Common myeloid progenitor, CD34-positive (primary cell): Measurements from ENCODE around the gene PRPF18.

Experiments
- CTCF ChIA-PET: fragments of 350-600 bp; sonication (Branson Sonifier 250); formaldehyde crosslinking; loops from one replicate; lab custom pipeline; 2021; ENCODE audit warnings: antibody characterized with exemption; lab: Charles Lee
- POLR2A ChIA-PET: fragments of 350-600 bp; sonication (Branson Sonifier 250); formaldehyde crosslinking; loops from one replicate; lab custom pipeline; 2021; ENCODE audit warnings: antibody characterized with exemption; lab: Charles Lee
- DNase-seq, 3 donors: peaks; one replicate each; pipeline versions ENCODE4 v3.0.0 to v3.0.0-alpha.2; 2013
- H3K27ac ChIP-seq, 2 experiments: 1 replicate in 1 of 2; 2 replicates in 1 of 2; pipeline ENCODE4 v1.7.0; 2013; ENCODE audit warnings: inconsistent platforms in 2 of 2, low read length in 2 of 2, mild to moderate bottlenecking in 2 of 2, low read depth in 1 of 2, moderate library complexity in 1 of 2; ENCODE audit not compliant: severe bottlenecking in 2 of 2, insufficient read depth in 1 of 2, poor library complexity in 1 of 2
- H3K27me3 ChIP-seq, 5 experiments: replicated peaks in 2 of 5; 1 replicate in 3 of 5; 2 replicates in 2 of 5; pipeline versions ENCODE4 v1.6.1 to v1.7.0; 2013; ENCODE audit warnings: low read length in 4 of 5, mild to moderate bottlenecking in 2 of 5, moderate library complexity in 2 of 5, inconsistent platforms in 1 of 5; ENCODE audit not compliant: insufficient read depth in 5 of 5, control insufficient read depth in 4 of 5
- H3K36me3 ChIP-seq, 4 experiments: 1 replicate in 2 of 4; 2 replicates in 2 of 4; pipeline versions ENCODE4 v1.6.1 to v1.7.0; 2013; ENCODE audit warnings: low read length in 3 of 4, control low read depth in 1 of 4, mild to moderate bottlenecking in 1 of 4; ENCODE audit not compliant: control insufficient read depth in 4 of 4, insufficient read depth in 4 of 4
- H3K4me1 ChIP-seq, 4 experiments: 1 replicate in 3 of 4; 2 replicates in 1 of 4; pipeline versions ENCODE4 v1.6.1 to v1.7.1; 2013; ENCODE audit warnings: low read length in 3 of 4, mild to moderate bottlenecking in 3 of 4, control low read depth in 1 of 4, inconsistent platforms in 1 of 4, moderate library complexity in 1 of 4; ENCODE audit not compliant: control insufficient read depth in 4 of 4, insufficient read depth in 4 of 4; ENCODE audit errors: control extremely low read depth in 1 of 4
- H3K4me3 ChIP-seq, 7 experiments: 1 replicate in 4 of 7; 2 replicates in 3 of 7; pipeline versions ENCODE4 v1.5.1 to v1.7.0; 2013; ENCODE audit warnings: mild to moderate bottlenecking in 7 of 7, low read length in 6 of 7, moderate library complexity in 6 of 7, inconsistent platforms in 2 of 7, low read depth in 2 of 7, control low read depth in 1 of 7; ENCODE audit not compliant: insufficient read depth in 4 of 7, control insufficient read depth in 1 of 7; ENCODE audit errors: extremely low read depth in 1 of 7
- H3K9me3 ChIP-seq, 5 experiments: 1 replicate in 4 of 5; 2 replicates in 1 of 5; pipeline versions ENCODE4 v1.6.1 to v1.7.1; 2013; ENCODE audit warnings: low read length in 4 of 5, mild to moderate bottlenecking in 2 of 5, inconsistent platforms in 1 of 5, low read depth in 1 of 5, moderate library complexity in 1 of 5; ENCODE audit not compliant: control insufficient read depth in 4 of 5, insufficient read depth in 2 of 5; ENCODE audit errors: control extremely low read depth in 1 of 5
- WGBS: methylation state at CpG from one replicate; pipeline ENCODE4 v1.1.5; 2013; ENCODE audit not compliant: insufficient coverage; 5-methylcytosine and 5-hydroxymethylcytosine counted together

Gene PRPF18

GRCh38 chr10:13671904-13672303 lies 85.1 kb downstream of the PRPF18 start:
- Histone ChIP-seq H3K27me3 (no peaks in the 10 kb centered on the region), H3K4me3 (no peak overlapping the region), H3K9me3 (no peaks in the 10 kb centered on the region), H3K36me3 (no peaks in the 10 kb centered on the region), H3K27ac (no peak overlapping the region), H3K4me1 (peaks cover 0 to 7% (median 5%) of the 10 kb centered on the region in 4 experiments)
- 90% methylated on average over 2 of the region's 10 CpGs for whole genome bisulfite sequencing
- CTCF ChIA-PET = no interaction called here
- POLR2A ChIA-PET = no interaction called here
- DNase-seq = no peak

- WGBS = 100% methylated on average over 6 of the region's 7 CpGs
Measured at GRCh38 chr10:13672548-13672947, 85.8 kb downstream of the PRPF18 start.

GRCh38 chr10:13673156-13673555 lies 86.4 kb downstream of the PRPF18 start:
- ChIA-PET POLR2A (no interaction called here), CTCF (interaction anchor here (1.0 kb wide), 1 partner anchor 104 kb away, joined by 3 read pairs; no protein-coding TSS in a partner anchor)
- H3K4me1 ChIP-seq = peaks cover 0 to 7% (median 5%) of the 10 kb centered on the region in 4 experiments
- no peak overlapping the region for H3K4me3 ChIP-seq
- H3K27me3 ChIP-seq = no peaks in the 10 kb centered on the region
- no peaks in the 10 kb centered on the region for H3K36me3 ChIP-seq
- no peak overlapping the region for H3K27ac ChIP-seq
- no peaks in the 10 kb centered on the region for H3K9me3 ChIP-seq
- 90% methylated on average over 5 of the region's 8 CpGs for WGBS
- DNase-seq = no peak

More at GRCh38 chr10:13672548-13672947, 85.8 kb downstream of the PRPF18 start:
- CTCF ChIA-PET = no interaction called here
- Histone ChIP-seq H3K27me3 (no peaks in the 10 kb centered on the region), H3K4me1 (peaks cover 0 to 7% (median 5%) of the 10 kb centered on the region in 4 experiments), H3K4me3 (no peak overlapping the region), H3K27ac (no peak overlapping the region), H3K36me3 (no peaks in the 10 kb centered on the region), H3K9me3 (no peaks in the 10 kb centered on the region)
- POLR2A ChIA-PET = no interaction called here
- no peak for DNase-seq

GRCh38 chr10:13674645-13675588 lies 88.2 kb downstream of the PRPF18 start:
- H3K27ac ChIP-seq = no peak overlapping the region
- WGBS = 49% methylated on average over 12 of the region's 20 CpGs
- DNase-seq = peak in 1 of 3 donors; percentile 30
- no peaks in the 10 kb centered on the region for H3K9me3 ChIP-seq
- H3K36me3 ChIP-seq = no peaks in the 10 kb centered on the region
- ChIA-PET POLR2A (no interaction called here), CTCF (interaction anchor here (1.4 kb wide), 1 partner anchor 9 kb away, joined by 4 read pairs; no protein-coding TSS in a partner anchor)
- peaks cover 0 to 7% (median 5%) of the 10 kb centered on the region in 4 experiments for H3K4me1 ChIP-seq
- no peak overlapping the region for H3K4me3 ChIP-seq
- no peaks in the 10 kb centered on the region for H3K27me3 ChIP-seq

DNA sequence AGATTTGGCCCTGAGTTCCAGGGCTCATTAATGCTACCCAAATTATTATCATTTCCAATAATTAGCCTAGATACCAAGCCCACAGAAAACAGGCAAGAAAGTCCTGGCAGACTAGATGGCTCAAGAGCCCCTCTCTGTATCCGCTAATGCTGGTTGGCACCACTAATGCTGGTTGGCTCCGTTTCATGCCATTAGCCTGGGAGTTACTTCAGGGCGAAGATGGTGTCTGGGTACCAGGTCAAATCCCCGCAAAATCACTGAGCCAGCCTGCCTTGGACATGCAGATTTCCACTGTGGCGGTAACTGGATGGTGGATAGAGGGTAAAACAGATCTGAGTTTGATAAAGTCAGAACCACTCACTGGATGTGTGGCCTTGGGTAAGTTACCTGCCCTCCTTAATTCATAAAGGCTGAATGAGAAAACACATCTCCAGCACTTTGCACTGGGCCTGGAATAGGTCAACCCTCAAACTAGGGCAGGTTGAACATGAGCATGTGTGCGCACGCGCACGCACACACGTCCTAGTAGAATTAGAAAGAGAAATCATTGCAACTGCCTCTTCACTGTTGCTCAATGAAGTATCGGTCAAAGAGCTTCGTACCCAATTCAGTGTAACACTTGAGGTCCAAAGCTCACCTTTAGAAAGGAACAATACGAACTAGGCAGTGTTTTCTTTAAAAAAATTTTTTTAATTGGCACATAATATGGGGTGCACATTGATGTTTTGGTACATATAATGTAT lies 91.5 kb downstream of the PRPF18 start:
- Histone ChIP-seq H3K27ac (no peak overlapping the region), H3K9me3 (no peaks in the 10 kb centered on the region), H3K4me3 (no peak overlapping the region), H3K4me1 (peaks cover 0 to 7% (median 5%) of the 10 kb centered on the region in 4 experiments), H3K27me3 (no peaks in the 10 kb centered on the region), H3K36me3 (no peaks in the 10 kb centered on the region)
- CTCF ChIA-PET = interaction anchor here (1.1 to 1.9 kb wide), 3 partner anchors 33 to 91 kb away, joined by 3 to 4 read pairs (median 3); partner anchors contain the start of gene PRPF18
- 98% methylated on average over 12 of the region's 13 CpGs for WGBS
- POLR2A ChIA-PET = no interaction called here
- no peak for DNase-seq
